Panc1 (cell line): ENCODE results near the gene LCN1.

Experiments used
- POLR2AphosphoS5 ChIP-seq: IDR thresholded peaks from 2 replicates; pipeline ENCODE4 v1.6.1; 2012; ENCODE audit warnings: mild to moderate bottlenecking, low read depth, low read length, moderate library complexity
- SIN3A ChIP-seq: IDR thresholded peaks from 2 replicates; pipeline ENCODE4 v1.6.1; 2012; ENCODE audit warnings: low read depth, mild to moderate bottlenecking, low read length, moderate library complexity, borderline replicate concordance; ENCODE audit not compliant: insufficient read depth
- TCF7L2 ChIP-seq: IDR thresholded peaks from 2 replicates; pipeline ENCODE4 v1.6.1; 2011; ENCODE audit warnings: mild to moderate bottlenecking, low read depth, low read length, inconsistent platforms
- TF ChIP-seq, protein P1 (sequence below): fragments of 450-650 bp; IDR thresholded peaks from 2 replicates; pipeline ENCODE4 v1.5.1; 2017; ENCODE audit warnings: mild to moderate bottlenecking

DNA sequence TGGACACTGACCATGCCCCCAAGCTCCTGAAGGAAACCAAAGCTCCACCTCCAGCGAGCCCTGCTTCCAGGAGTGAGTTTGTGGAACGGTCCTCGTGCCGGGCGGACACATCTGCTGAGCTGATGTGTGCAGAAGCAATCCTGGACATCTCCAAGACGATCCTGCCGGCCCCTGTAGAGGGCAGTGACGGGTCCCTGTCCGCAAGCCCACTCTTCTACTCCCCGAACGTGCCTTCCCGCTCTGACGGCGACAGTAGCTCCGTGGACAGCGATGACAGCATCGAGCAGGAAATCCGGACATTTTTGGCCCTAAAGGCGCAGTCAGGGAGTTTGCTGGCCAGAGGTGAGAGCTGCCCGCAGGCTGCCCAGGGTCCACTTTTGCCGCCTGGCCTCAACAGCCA, 35.4 kb upstream of the LCN1 start:
- TF ChIP-seq, protein P1, sequence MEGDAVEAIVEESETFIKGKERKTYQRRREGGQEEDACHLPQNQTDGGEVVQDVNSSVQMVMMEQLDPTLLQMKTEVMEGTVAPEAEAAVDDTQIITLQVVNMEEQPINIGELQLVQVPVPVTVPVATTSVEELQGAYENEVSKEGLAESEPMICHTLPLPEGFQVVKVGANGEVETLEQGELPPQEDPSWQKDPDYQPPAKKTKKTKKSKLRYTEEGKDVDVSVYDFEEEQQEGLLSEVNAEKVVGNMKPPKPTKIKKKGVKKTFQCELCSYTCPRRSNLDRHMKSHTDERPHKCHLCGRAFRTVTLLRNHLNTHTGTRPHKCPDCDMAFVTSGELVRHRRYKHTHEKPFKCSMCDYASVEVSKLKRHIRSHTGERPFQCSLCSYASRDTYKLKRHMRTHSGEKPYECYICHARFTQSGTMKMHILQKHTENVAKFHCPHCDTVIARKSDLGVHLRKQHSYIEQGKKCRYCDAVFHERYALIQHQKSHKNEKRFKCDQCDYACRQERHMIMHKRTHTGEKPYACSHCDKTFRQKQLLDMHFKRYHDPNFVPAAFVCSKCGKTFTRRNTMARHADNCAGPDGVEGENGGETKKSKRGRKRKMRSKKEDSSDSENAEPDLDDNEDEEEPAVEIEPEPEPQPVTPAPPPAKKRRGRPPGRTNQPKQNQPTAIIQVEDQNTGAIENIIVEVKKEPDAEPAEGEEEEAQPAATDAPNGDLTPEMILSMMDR, result no peak
- TF ChIP-seq SIN3A (no peak), POLR2AphosphoS5 (no peak), TCF7L2 (no peak)
